Measurements from ENCODE around the gene RNF26. TPM values are rescaled to one million over a fixed set of nuclear protein-coding genes. Genes with fewer than 3 reads are reported as not detected.

RNF26 gene
- total and polyA plus RNA-seq, 2 of the 13 experiments (the other 11 are each of a cell fraction or from before 2014, with no cell fraction given) = 11.9 to 26.3 TPM

DNA sequence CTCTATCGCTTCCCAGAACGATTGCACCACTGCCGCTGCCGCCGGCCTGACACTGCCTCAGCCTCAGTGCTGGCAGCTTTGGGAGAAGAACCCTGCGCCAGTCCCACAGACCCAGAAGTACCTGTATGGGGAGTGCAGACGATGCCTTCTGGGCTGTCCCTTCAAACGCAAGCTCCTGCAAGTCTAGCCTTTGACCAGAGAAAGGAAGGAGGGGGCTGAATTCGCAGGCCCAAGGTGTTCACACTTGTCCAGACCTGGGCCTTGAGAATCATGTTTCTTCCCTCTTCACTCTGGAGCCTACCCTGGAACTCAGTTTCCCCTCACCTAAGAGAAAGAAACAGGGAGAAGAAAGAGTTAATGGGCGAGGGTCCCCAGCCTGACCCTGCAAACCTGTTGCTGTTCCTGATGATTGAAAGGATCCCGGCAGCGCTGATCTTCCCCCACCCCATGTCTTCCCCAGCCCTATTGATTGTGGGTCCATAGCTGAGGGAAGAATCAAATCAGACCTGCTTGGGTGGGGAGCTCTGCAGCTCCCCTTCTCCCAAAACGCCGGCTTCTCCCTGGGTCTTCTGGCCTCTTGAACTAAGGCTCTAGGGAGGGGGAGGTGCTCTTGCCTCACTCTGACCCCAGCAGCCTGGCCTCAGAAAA lies 16.6 kb upstream of the RNF26 start (continued):
- TF ChIP-seq ZNF232 (CRISPR knock-in tag; IDR thresholded peaks at IDR 0.05; ENCODE audit: borderline replicate concordance) (no peak), NFYC (CRISPR knock-in tag; IDR thresholded peaks at IDR 0.05) (no peak), ZNF776 (CRISPR knock-in tag; IDR thresholded peaks at IDR 0.05) (no peak), MLXIP (CRISPR knock-in tag; IDR thresholded peaks at IDR 0.05; ENCODE audit: borderline replicate concordance) (no peak), NCOA5 (CRISPR knock-in tag; IDR thresholded peaks at IDR 0.05) (no peak), ZNF224 (CRISPR knock-in tag; IDR thresholded peaks at IDR 0.05) (no peak), ZKSCAN8 (CRISPR knock-in tag; IDR thresholded peaks at IDR 0.05; ENCODE audit: borderline replicate concordance) (no peak), IKZF5 (CRISPR knock-in tag; IDR thresholded peaks at IDR 0.05) (no peak), PTBP1 (IDR thresholded peaks at IDR 0.05; ENCODE audit: low read depth, low read length, poor library complexity, severe bottlenecking) (no peak), TEAD3 (CRISPR knock-in tag; optimal IDR thresholded peaks at IDR 0.05; ENCODE audit: borderline replicate concordance) (no peak), ZSCAN29 (CRISPR knock-in tag; conservative IDR thresholded peaks at IDR 0.05) (no peak), HOXA5 (CRISPR knock-in tag; IDR thresholded peaks at IDR 0.05) (no peak), ZNF513 (CRISPR knock-in tag; conservative IDR thresholded peaks at IDR 0.05) (no peak), ZNF577 (CRISPR knock-in tag; IDR thresholded peaks at IDR 0.05; ENCODE audit: borderline replicate concordance, low read depth) (no peak), AFF4 (CRISPR knock-in tag; IDR thresholded peaks at IDR 0.05) (no peak), GATA4 (IDR thresholded peaks at IDR 0.05; ENCODE audit: borderline replicate concordance, low read depth) (no peak)
- TF ChIP-seq, protein P1, sequence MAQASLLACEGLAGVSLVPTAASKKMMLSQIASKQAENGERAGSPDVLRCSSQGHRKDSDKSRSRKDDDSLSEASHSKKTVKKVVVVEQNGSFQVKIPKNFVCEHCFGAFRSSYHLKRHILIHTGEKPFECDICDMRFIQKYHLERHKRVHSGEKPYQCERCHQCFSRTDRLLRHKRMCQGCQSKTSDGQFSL (CRISPR knock-in tag; IDR thresholded peaks at IDR 0.05) = no peak
- TF ChIP-seq, protein P2, sequence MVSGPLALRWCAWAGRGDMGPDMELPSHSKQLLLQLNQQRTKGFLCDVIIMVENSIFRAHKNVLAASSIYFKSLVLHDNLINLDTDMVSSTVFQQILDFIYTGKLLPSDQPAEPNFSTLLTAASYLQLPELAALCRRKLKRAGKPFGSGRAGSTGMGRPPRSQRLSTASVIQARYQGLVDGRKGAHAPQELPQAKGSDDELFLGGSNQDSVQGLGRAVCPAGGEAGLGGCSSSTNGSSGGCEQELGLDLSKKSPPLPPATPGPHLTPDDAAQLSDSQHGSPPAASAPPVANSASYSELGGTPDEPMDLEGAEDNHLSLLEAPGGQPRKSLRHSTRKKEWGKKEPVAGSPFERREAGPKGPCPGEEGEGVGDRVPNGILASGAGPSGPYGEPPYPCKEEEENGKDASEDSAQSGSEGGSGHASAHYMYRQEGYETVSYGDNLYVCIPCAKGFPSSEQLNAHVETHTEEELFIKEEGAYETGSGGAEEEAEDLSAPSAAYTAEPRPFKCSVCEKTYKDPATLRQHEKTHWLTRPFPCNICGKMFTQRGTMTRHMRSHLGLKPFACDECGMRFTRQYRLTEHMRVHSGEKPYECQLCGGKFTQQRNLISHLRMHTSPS (CRISPR knock-in tag; IDR thresholded peaks at IDR 0.05; ENCODE audit: low read depth) = no peak
